Immature natural killer cell (primary cell): Measurements from ENCODE around the gene KERA. TPM values are rescaled to one million over a fixed set of nuclear protein-coding genes. Genes with fewer than 3 reads are reported as not detected.

ENCODE experiments used
- DNase-seq, 3 donors: peaks; one replicate each; pipeline ENCODE4 v3.0.0; 2022; ENCODE audit warnings: mixed read lengths in 1 of 3
- H3K27ac Mint-ChIP-seq, 6 donors: one replicate each; pipeline ENCODE4 v1.8.0; 2020; ENCODE audit warnings: mixed read lengths in 6 of 6, mild to moderate bottlenecking in 5 of 6, inconsistent platforms in 4 of 6, moderate library complexity in 3 of 6
- H3K27me3 Mint-ChIP-seq, 3 donors: one replicate each; pipeline ENCODE4 v1.8.0; 2020 to 2021; ENCODE audit warnings: low read depth in 3 of 3, mild to moderate bottlenecking in 3 of 3, mixed read lengths in 3 of 3, moderate library complexity in 3 of 3, inconsistent platforms in 1 of 3
- H3K36me3 Mint-ChIP-seq, 3 donors: one replicate each; pipeline ENCODE4 v1.8.0; 2020; ENCODE audit warnings: mixed read lengths in 3 of 3, inconsistent platforms in 2 of 3, mild to moderate bottlenecking in 2 of 3
- H3K4me1 Mint-ChIP-seq, 2 donors: one replicate each; pipeline ENCODE4 v1.8.0; 2020; ENCODE audit warnings: inconsistent platforms in 2 of 2, mild to moderate bottlenecking in 2 of 2, mixed read lengths in 2 of 2, moderate library complexity in 1 of 2
- H3K4me3 Mint-ChIP-seq, 5 donors: one replicate each; pipeline ENCODE4 v1.8.0; 2020; ENCODE audit warnings: mild to moderate bottlenecking in 5 of 5, mixed read lengths in 5 of 5, inconsistent platforms in 3 of 5, moderate library complexity in 3 of 5
- H3K9me3 Mint-ChIP-seq, 6 donors: one replicate each; pipeline ENCODE4 v1.8.0; 2020; ENCODE audit warnings: mild to moderate bottlenecking in 6 of 6, mixed read lengths in 6 of 6, inconsistent platforms in 4 of 6, moderate library complexity in 3 of 6
- polyA plus RNA-seq, 3 donors: library from polyadenylated mRNA; unstranded; fragments of 300-500 nt; fragmentation: Illumina TruSeq; gene quantifications; one replicate each; pipeline ENCODE4 v1.2.3, GENCODE V29; 2021

KERA gene
- polyA plus RNA-seq, 3 donors from 2014 or later = not detected

DNA sequence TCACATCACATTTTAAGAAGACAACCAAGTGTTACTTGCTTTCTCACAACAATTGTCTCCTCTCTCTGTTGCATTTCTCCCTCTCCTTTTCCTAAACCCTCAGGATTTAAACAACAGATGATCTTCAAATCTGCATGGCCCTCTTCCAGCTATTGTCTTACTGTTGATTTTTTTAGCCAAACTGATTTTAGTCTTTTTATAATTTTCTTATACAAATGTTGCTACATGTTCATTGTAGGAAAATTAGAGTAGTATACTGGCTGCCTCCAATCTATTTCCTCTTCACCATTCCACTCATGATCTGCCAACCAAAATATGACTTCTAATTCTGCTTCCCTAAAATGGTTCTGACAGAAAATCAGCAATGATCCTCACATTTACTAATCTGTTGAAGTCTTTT is 1.4 kb upstream of the KERA start:
- Mint-ChIP-seq H3K36me3 (no peaks in the 10 kb centered on the region), H3K4me1 (no peaks in the 10 kb centered on the region)

DNA sequence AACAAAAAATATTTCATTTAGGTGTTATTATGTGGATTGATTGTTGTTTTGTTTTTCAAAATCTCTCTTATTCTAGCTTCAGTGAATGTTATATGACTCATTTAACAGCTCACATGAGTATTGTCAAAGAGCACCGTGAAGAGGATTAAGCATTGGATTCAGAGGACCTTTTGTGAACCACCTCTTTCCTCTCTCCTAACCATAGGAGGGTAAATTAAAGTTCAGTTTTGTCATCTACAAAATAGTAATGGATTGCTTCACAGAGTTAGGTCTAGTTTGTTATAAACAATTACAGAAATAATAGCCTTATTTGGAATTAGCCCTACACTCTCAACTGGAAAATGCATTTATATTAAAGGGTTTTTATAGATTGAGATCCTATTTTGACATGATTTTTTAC is 962 bp upstream of the KERA start:
- Mint-ChIP-seq H3K4me1 (no peaks in the 10 kb centered on the region), H3K27ac (no peak overlapping the region), H3K27me3 (peaks cover 0 to 1% (median 0%) of the 10 kb centered on the region in 3 donors), H3K36me3 (no peaks in the 10 kb centered on the region), H3K4me3 (no peak overlapping the region), H3K9me3 (peaks cover 0 to 4% (median 0%) of the 10 kb centered on the region in 6 donors)
- DNase-seq = no peak

More for the DNA sequence above, 1.4 kb upstream of the KERA start:
- Mint-ChIP-seq H3K27ac (no peak overlapping the region), H3K9me3 (peaks cover 0 to 4% (median 0%) of the 10 kb centered on the region in 6 donors), H3K4me3 (no peak overlapping the region), H3K27me3 (peaks cover 0 to 1% (median 0%) of the 10 kb centered on the region in 3 donors)
- no peak for DNase-seq

DNA sequence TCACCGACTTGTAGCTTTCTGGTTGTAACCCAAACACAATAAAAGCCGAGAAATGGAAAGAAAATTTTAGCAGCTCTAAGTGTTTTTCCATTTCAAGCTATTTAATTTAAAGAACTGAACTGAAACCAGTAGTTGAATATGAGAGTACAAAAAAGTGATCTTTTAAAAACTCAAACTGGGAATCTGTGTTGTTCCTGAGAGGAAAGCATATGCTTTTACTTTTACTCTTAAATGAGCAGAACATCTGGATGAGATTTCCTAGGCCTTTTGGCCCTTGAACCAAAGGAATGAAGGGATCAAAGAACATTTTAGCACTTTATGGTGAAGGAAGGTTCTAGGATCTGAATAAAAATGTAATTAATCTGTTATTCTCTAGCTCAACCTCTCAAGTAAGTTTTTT is 1.3 kb downstream of the KERA start:
- Mint-ChIP-seq H3K4me1 (no peaks in the 10 kb centered on the region), H3K27me3 (peaks cover 0 to 1% (median 0%) of the 10 kb centered on the region in 3 donors), H3K4me3 (no peak overlapping the region), H3K36me3 (no peaks in the 10 kb centered on the region), H3K9me3 (peaks cover 0 to under 1% (median 0%) of the 10 kb centered on the region in 6 donors), H3K27ac (no peak overlapping the region)
- no peak for DNase-seq

DNA sequence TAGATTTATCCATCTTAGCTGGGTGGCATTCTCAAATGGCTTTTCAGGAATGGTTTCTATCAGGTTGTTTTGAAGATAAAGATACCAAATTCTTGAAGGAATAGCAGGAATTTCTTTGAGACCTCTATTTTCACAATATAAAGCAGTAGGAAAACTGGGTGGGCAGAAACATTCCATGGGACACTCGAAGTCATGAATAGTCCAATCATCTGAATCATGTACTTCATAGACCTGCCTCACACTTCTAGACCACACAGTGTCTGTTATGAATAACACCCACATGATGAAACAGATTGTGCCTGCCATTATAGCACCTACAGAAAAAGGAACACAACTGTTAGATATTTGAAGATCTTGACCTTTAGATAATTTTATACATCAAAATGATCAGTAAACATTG is 1.8 kb downstream of the KERA start:
- H3K36me3 Mint-ChIP-seq = no peaks in the 10 kb centered on the region
- H3K9me3 Mint-ChIP-seq = peaks cover 0 to 1% (median 0%) of the 10 kb centered on the region in 6 donors
- no peaks in the 10 kb centered on the region for H3K4me1 Mint-ChIP-seq
- H3K27me3 Mint-ChIP-seq = peaks cover 0 to 1% (median 0%) of the 10 kb centered on the region in 3 donors
- DNase-seq = no peak
- H3K27ac Mint-ChIP-seq = no peak overlapping the region
- H3K4me3 Mint-ChIP-seq = no peak overlapping the region

DNA sequence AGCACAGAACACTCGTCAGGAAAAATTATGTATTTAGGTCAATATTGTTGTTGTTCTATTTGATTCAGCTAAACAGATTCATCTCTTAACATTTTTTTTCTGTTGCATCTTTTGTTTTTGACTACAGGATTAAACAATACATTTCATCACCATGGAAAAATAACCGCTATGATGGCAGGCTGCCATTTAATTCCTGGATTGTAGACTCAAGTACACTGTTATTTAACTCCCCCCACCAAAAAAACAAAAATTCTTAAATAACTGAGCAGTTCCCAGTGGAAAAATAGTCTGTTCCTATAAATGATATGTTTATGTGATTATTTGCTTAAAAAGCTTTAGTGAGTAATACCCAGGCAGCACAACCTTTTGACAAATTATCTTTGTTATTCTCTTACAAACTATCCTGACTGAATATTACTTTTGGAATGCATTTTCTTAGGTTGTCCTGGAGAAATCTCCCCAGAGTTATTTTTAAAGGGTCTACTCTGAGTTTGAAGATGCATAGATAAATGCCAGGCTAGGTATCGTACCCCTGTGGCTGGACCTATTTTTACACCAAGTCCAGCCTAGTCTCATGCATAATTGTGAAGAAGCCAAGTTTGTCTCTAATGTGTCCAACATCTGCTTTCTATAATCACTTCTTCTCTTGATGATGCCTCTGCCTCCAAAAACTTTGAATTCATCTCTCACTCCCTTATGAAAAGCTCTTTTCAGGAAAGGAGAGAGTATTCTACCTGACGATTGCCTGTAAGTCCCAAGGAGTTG is 3.7 kb downstream of the KERA start:
- Mint-ChIP-seq H3K36me3 (no peaks in the 10 kb centered on the region), H3K9me3 (peaks cover 0 to 1% (median 0%) of the 10 kb centered on the region in 6 donors), H3K4me1 (no peaks in the 10 kb centered on the region), H3K27ac (no peak overlapping the region), H3K4me3 (no peak overlapping the region), H3K27me3 (peaks cover 0 to 1% (median 0%) of the 10 kb centered on the region in 3 donors)
- DNase-seq = no peak

DNA sequence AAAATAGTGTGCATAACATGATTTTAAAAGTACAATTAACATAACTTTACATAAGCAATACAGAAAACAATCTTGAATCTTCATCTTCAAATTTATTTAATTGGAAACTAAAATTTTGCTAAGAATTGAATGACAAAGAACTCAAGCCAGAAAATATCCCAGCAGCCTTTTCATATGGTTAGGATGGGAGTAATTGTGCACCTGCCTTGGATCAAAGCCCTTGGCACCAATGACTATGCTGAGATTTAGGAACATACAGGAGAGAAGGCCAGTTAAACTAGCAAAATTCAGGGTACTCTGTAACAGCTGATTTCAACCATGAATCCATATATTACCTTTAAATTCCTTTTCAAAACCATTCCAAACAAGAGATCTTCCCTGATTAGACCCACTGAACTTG is 5.8 kb downstream of the KERA start:
- no peak overlapping the region for H3K4me3 Mint-ChIP-seq
- no peaks in the 10 kb centered on the region for H3K36me3 Mint-ChIP-seq
- H3K27me3 Mint-ChIP-seq = peaks cover 0 to 1% (median 0%) of the 10 kb centered on the region in 3 donors
- H3K27ac Mint-ChIP-seq = no peak overlapping the region
- H3K4me1 Mint-ChIP-seq = no peaks in the 10 kb centered on the region
- peaks cover 0 to 5% (median 0%) of the 10 kb centered on the region in 6 donors for H3K9me3 Mint-ChIP-seq
- no peak for DNase-seq

DNA sequence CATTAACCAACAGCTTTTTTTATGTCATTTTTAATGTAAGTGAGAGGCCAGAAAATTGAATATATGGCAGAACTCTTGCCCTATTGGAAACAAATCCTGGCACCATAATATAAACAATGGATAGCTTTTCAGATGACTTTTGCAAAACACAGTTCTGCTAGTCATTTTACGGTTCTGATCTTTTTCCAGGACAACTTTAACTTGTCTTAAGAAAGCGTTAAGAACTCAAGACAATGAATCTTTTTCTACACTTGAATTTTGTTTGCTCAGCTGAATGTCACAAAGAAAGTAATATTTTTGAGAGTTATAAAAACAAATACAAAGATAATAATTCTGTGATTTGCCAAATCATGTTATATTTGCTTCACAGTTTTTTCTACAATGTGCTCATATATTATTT is 13.2 kb downstream of the KERA start:
- Mint-ChIP-seq H3K36me3 (no peaks in the 10 kb centered on the region), H3K4me3 (no peak overlapping the region), H3K9me3 (peaks cover 0 to 9% (median 0%) of the 10 kb centered on the region in 6 donors), H3K4me1 (no peaks in the 10 kb centered on the region), H3K27me3 (peaks cover 0 to 1% (median 0%) of the 10 kb centered on the region in 3 donors), H3K27ac (no peak overlapping the region)
- no peak for DNase-seq

DNA sequence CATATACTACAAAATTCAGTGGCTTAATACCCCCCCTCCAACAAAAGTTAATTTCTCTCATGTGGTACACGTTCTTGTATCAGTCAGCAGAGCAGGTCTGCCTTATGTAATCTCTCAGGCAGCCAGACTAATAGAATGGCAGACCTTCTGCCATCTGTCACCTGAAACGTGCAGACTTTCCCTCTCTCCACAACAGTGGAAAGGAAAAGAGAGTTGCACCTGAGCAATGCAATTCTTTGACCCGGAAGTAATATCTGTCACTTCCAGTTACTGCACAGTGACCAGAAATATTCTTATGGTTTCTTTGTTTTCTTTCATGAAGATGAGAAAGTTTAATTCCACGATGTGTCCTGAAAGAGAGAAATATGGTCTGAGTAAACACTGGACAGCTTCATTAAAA is 14.4 kb downstream of the KERA start:
- H3K4me1 Mint-ChIP-seq = no peaks in the 10 kb centered on the region
- H3K36me3 Mint-ChIP-seq = no peaks in the 10 kb centered on the region
- H3K27me3 Mint-ChIP-seq = peaks cover 0 to 1% (median 0%) of the 10 kb centered on the region in 3 donors
- no peak overlapping the region for H3K4me3 Mint-ChIP-seq
- no peak overlapping the region for H3K27ac Mint-ChIP-seq
- DNase-seq = no peak
- peaks cover 0 to 7% (median 0%) of the 10 kb centered on the region in 6 donors for H3K9me3 Mint-ChIP-seq

DNA sequence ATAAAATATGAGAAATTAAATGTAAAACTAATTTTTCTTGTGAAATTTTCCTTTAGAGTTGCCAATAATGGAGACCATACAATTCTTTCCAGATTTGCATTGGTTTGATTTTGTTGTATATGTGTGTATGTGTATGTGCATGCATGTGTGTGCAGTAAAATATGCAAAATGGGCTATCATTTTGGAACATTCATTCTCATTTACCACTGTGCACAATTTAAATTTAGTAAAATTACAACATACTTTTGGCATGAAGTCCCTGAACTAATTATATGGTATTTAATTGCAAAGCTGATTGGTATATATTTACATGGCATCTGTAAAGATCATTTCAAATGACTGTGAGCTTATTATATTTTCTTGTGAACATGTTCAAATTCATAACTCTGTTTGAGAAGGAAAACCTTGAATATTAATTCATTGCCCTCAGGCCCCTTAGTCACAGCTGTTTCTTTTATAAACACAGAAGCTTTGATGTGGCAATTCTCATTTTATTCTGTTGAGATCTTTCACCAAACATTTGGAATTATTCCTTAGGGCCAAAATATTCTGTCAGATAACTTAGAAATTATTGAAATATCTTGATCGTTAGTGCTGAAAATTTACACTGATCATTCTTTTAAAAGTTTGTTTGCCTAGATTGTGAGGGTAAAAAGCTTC is 17.6 kb downstream of the KERA start:
- Mint-ChIP-seq H3K4me3 (no peak overlapping the region), H3K27me3 (peaks cover 0 to 2% (median 1%) of the 10 kb centered on the region in 3 donors), H3K4me1 (no peaks in the 10 kb centered on the region), H3K27ac (no peak overlapping the region), H3K9me3 (peaks cover 0 to 2% (median 0%) of the 10 kb centered on the region in 6 donors), H3K36me3 (no peaks in the 10 kb centered on the region)
- DNase-seq = no peak

DNA sequence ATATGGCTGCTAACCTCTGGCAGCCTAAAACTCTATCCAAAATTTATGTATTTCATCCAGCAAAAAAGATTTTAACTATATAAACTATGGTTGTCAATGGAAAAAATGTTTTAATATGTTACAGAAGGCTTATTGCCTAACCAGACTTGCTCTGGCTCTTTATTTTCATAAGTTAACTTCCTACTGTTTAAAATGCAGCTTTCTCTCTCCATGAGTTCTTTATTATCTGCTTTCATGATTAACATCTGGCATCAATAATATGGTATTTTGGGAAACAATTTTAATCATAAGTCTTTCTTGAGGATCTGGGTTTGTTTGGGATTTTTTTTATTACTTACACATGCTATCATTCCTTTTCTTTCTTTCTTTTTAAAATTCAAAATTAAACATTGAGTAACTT is 20.5 kb downstream of the KERA start:
- no peak overlapping the region for H3K27ac Mint-ChIP-seq
- peaks cover 0 to 3% (median 0%) of the 10 kb centered on the region in 6 donors for H3K9me3 Mint-ChIP-seq
- H3K4me3 Mint-ChIP-seq = no peak overlapping the region
- H3K4me1 Mint-ChIP-seq = no peaks in the 10 kb centered on the region
- no peak for DNase-seq
- peaks cover 0 to 2% (median 0%) of the 10 kb centered on the region in 3 donors for H3K27me3 Mint-ChIP-seq
- H3K36me3 Mint-ChIP-seq = no peaks in the 10 kb centered on the region

DNA sequence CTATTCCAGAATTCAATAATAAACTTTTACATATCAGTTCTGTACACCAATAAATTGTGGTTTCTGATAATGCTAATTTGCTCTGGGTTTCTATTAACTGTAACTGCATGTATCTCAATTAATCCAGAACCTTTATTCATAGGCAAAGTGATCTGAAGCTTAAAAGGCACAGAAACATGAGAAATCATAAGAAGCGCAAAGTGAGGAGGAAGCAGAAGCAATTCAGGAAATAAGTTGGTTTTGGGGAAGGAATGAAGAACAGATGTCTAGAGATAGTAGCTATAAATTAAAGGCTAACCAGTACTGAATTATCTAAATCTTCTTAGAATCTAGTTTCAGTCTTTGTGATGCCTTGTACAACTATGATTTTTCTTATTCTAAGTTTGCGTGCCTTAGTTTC is 24.6 kb downstream of the KERA start:
- no peak overlapping the region for H3K4me3 Mint-ChIP-seq
- no peak for DNase-seq
- peaks cover 0 to 2% (median 0%) of the 10 kb centered on the region in 3 donors for H3K27me3 Mint-ChIP-seq
- no peak overlapping the region for H3K27ac Mint-ChIP-seq
- H3K4me1 Mint-ChIP-seq = no peaks in the 10 kb centered on the region
- no peaks in the 10 kb centered on the region for H3K36me3 Mint-ChIP-seq
- H3K9me3 Mint-ChIP-seq = peaks cover 0 to 3% (median 0%) of the 10 kb centered on the region in 6 donors

DNA sequence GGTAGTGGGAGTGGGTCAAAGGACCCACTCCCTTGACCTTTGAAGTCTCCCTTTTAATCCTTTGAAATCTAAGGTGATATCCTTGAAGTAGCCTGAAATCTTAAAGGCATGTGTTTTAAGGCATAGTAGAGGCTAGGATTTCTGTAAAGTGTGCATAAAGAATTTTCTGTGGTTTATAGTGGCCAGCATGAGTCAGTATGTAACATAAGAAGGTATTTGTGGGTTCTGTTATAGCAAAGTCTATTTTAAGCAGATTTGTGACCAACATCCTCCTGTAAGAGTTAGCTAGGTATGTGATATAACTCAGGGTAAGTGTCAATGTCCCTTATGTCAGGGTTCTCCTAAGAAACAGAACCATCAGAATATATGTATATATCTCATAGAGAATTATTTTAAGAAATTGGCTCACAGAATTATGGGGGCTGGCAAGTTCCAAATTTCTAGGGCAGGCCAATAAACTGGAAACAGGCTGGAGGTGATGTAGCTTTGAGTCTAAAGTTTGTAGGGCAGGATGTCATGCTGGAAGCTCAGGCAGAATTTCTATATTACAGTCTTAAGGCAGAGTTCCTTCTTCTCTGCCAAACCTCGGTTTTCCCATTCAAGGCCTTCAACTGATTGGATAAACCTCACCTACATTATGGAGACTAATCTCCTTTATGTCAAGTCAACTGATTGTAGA is 34.4 kb downstream of the KERA start:
- no peaks in the 10 kb centered on the region for H3K27me3 Mint-ChIP-seq
- no peak for DNase-seq
- peaks cover 0 to 3% (median 2%) of the 10 kb centered on the region in 6 donors for H3K9me3 Mint-ChIP-seq
- no peak overlapping the region for H3K4me3 Mint-ChIP-seq
- peaks cover 0 to 8% of the 10 kb centered on the region in 2 donors for H3K4me1 Mint-ChIP-seq
- H3K36me3 Mint-ChIP-seq = no peaks in the 10 kb centered on the region
- H3K27ac Mint-ChIP-seq = no peak overlapping the region

DNA sequence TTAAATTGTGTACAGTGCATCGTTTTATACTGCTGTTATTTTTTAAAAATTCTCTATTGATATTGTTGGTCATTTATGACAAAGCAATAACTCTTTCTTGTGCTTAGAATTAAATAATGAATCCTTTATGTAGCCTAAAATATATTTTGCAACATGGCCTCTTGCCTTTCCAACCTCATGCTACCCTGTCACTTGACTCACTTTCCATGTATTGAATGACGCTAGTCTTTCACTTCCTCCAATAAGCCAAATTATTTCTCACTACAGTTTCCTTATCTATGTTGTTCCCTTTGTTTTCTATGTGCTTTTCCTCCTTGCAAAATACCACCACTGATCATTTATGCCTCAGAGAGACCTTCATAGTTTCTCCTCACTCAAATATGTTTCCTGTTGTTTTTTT is 36.7 kb downstream of the KERA start:
- H3K4me3 Mint-ChIP-seq = no peak overlapping the region
- H3K36me3 Mint-ChIP-seq = no peaks in the 10 kb centered on the region
- peaks cover 0 to 3% (median under 1%) of the 10 kb centered on the region in 6 donors for H3K9me3 Mint-ChIP-seq
- H3K27me3 Mint-ChIP-seq = no peaks in the 10 kb centered on the region
- H3K27ac Mint-ChIP-seq = no peak overlapping the region
- H3K4me1 Mint-ChIP-seq = peaks cover 0 to 8% of the 10 kb centered on the region in 2 donors
- no peak for DNase-seq

DNA sequence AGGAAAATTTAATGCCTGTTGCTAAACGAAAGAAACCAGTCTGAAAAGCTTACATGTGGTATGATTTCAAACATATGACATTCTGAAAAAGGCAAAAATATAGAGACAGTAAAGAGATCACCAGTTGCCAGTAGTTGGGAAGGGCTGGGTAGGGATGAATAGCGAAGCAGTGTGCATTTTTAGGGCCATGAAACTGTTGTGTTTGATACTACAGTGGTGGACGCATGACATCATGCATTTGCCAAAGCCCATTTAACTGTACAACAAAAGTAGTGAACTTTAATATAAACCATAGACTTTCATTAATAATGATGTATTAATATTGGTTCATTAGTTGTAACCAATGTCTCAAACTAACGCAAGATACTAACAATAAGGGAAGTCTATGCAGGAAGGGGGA is 38.4 kb downstream of the KERA start:
- Mint-ChIP-seq H3K4me1 (peaks cover 0 to 8% of the 10 kb centered on the region in 2 donors), H3K27me3 (no peaks in the 10 kb centered on the region), H3K27ac (no peak overlapping the region), H3K36me3 (no peaks in the 10 kb centered on the region), H3K4me3 (no peak overlapping the region), H3K9me3 (peaks cover 2 to 10% (median 4%) of the 10 kb centered on the region in 6 donors)
- DNase-seq = no peak
